Measurements from ENCODE around the gene LRRTM1. TPM values are rescaled to one million over a fixed set of nuclear protein-coding genes. Genes with fewer than 3 reads are reported as not detected.

LRRTM1 gene
- total RNA-seq (under 1 TPM in 1 of 2 donors, not detected in 1; 0.77 TPM), polyA plus RNA-seq (under 1 TPM in 1 of 2 donors, not detected in 1; 0.08 TPM)
- long read RNA-seq, donor 1, partial matches to known transcripts: 0 of 1 reads
- long read RNA-seq, donor 1, other reads (novel, unspliced or antisense): 0 of 1 reads
- long read RNA-seq, donor 2, partial matches to known transcripts: 0 of 1 reads
- long read RNA-seq, donor 2, other reads (novel, unspliced or antisense): 0 of 1 reads
- long read RNA-seq, donor 3: 0 reads
- long read RNA-seq, donor 4, partial matches to known transcripts: 0 of 3 reads
- long read RNA-seq, donor 4, other reads (novel, unspliced or antisense): 0 of 3 reads
- long read RNA-seq, donor 5, transcript LRRTM1-201 (2 exons, 2,599 nt): major isoform, 5 of 5 reads
- long read RNA-seq, donor 5, partial matches to known transcripts: 0 of 5 reads
- long read RNA-seq, donor 5, other reads (novel, unspliced or antisense): 0 of 5 reads

- Histone ChIP-seq H3K36me3 (ENCODE audit: control insufficient read depth in 4 of 4, insufficient read depth in 4 of 4, low read length in 4 of 4) (no peaks in the 10 kb centered on the region), H3K27ac (ENCODE audit: low read depth in 1 of 2, low read length in 1 of 2) (no peak within 1 kb of the TSS), H3K4me1 (ENCODE audit: control insufficient read depth in 5 of 5, insufficient read depth in 5 of 5, low read length in 5 of 5) (peaks cover 0 to 31% (median 8%) of the 10 kb centered on the region in 5 donors), H3K27me3 (ENCODE audit: control insufficient read depth in 3 of 3, insufficient read depth in 3 of 3, low read length in 2 of 3) (peaks cover 7 to 50% (median 31%) of the 10 kb centered on the region in 3 donors), H3K4me3 (no peak within 1 kb of the TSS), H3K9me3 (ENCODE audit: control insufficient read depth in 4 of 4, insufficient read depth in 3 of 4, low read length in 3 of 4) (peaks cover 0 to 11% (median 0%) of the 10 kb centered on the region in 4 donors), H3K9ac (ENCODE audit: insufficient read depth in 1 of 2, low read length in 2 of 2) (peak within 1 kb of the TSS in 1 of 2 donors; percentile 29)
- DNase-seq (peak; percentile 54 to 66 (median 56)), ATAC-seq (ENCODE audit: insufficient read depth, low FRiP score) (no peak)
- 1 to 2% methylated on average over 53 to 64 of the region's 64 CpGs for WGBS, 2 donors
- TF ChIP-seq, protein P1, sequence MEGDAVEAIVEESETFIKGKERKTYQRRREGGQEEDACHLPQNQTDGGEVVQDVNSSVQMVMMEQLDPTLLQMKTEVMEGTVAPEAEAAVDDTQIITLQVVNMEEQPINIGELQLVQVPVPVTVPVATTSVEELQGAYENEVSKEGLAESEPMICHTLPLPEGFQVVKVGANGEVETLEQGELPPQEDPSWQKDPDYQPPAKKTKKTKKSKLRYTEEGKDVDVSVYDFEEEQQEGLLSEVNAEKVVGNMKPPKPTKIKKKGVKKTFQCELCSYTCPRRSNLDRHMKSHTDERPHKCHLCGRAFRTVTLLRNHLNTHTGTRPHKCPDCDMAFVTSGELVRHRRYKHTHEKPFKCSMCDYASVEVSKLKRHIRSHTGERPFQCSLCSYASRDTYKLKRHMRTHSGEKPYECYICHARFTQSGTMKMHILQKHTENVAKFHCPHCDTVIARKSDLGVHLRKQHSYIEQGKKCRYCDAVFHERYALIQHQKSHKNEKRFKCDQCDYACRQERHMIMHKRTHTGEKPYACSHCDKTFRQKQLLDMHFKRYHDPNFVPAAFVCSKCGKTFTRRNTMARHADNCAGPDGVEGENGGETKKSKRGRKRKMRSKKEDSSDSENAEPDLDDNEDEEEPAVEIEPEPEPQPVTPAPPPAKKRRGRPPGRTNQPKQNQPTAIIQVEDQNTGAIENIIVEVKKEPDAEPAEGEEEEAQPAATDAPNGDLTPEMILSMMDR (IDR thresholded peaks at IDR 0.05; ENCODE audit: control extremely low read depth, extremely low read depth): no peak
These were observed at the start of gene LRRTM1 for GRCh38 chr2:80303909-80304837. Gene LRRTM1, minus strand, starts transcription at chr2:80304752. Its CDS starts 933 bp downstream, at chr2:80303819.

DNA sequence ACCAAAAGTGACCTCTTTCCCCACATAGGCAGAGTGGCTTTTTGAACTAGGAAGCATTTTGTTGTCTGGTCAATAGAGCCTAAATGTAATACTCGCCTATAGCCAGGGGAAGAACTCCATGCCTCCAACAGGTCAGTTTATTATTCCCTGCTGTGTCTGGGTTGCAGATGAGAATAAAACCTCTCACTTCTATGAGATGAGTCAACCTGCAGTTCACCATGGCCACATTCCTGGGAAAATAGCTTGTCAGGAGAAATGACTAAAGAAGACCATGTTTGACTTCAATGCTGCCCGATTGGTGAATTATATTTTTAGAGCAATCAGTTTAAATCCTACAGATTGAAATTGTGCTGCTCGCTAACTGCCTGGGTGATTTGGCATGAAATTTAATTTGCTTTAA, 46.7 kb upstream of the LRRTM1 start:
- 91 to 92% methylated on average over 3 of the region's 3 CpGs for WGBS, 2 donors
- TF ChIP-seq, protein P1 (IDR thresholded peaks at IDR 0.05; ENCODE audit: control extremely low read depth, extremely low read depth): no peak
- no peak overlapping the region for H3K4me3 ChIP-seq
- no peak overlapping the region for H3K27ac ChIP-seq (ENCODE audit: low read depth in 1 of 2, low read length in 1 of 2)
- no peak overlapping the region for H3K9ac ChIP-seq (ENCODE audit: insufficient read depth in 1 of 2, low read length in 2 of 2)
- no peaks in the 10 kb centered on the region for H3K9me3 ChIP-seq (ENCODE audit: control insufficient read depth in 4 of 4, insufficient read depth in 3 of 4, low read length in 3 of 4)
- no peak for DNase-seq
- H3K36me3 ChIP-seq (ENCODE audit: control insufficient read depth in 4 of 4, insufficient read depth in 4 of 4, low read length in 4 of 4): no peaks in the 10 kb centered on the region
- H3K4me1 ChIP-seq (ENCODE audit: control insufficient read depth in 5 of 5, insufficient read depth in 5 of 5, low read length in 5 of 5): no peaks in the 10 kb centered on the region
- no peak for ATAC-seq (ENCODE audit: insufficient read depth, low FRiP score)
- H3K27me3 ChIP-seq (ENCODE audit: control insufficient read depth in 3 of 3, insufficient read depth in 3 of 3, low read length in 2 of 3): no peaks in the 10 kb centered on the region

GRCh38 chr2:80348953-80349352, 44.4 kb upstream of the LRRTM1 start:
- Histone ChIP-seq H3K9me3 (ENCODE audit: control insufficient read depth in 4 of 4, insufficient read depth in 3 of 4, low read length in 3 of 4) (no peaks in the 10 kb centered on the region), H3K27ac (ENCODE audit: low read depth in 1 of 2, low read length in 1 of 2) (no peak overlapping the region), H3K4me1 (ENCODE audit: control insufficient read depth in 5 of 5, insufficient read depth in 5 of 5, low read length in 5 of 5) (no peaks in the 10 kb centered on the region), H3K4me3 (no peak overlapping the region), H3K27me3 (ENCODE audit: control insufficient read depth in 3 of 3, insufficient read depth in 3 of 3, low read length in 2 of 3) (no peaks in the 10 kb centered on the region), H3K9ac (ENCODE audit: insufficient read depth in 1 of 2, low read length in 2 of 2) (no peak overlapping the region), H3K36me3 (ENCODE audit: control insufficient read depth in 4 of 4, insufficient read depth in 4 of 4, low read length in 4 of 4) (no peaks in the 10 kb centered on the region)
- ATAC-seq (ENCODE audit: insufficient read depth, low FRiP score): no peak
- TF ChIP-seq, protein P1 (IDR thresholded peaks at IDR 0.05; ENCODE audit: control extremely low read depth, extremely low read depth): no peak
- no peak for DNase-seq
